Measurements from ENCODE around the gene ATP1A3.
"Not testable (repeated sequence)": the region's sequence is repeated elsewhere in the genome, so short reads cannot be mapped to it uniquely, and the experiment has no call there.

The ATP1A3 gene

GRCh38 chr19:42024622-42025111 is 30.6 kb upstream of the ATP1A3 start:
- H3K4me3 ChIP-seq (ENCODE audit: low read length) = no peak overlapping the region
- peaks cover 9% of the 10 kb centered on the region for H3K27me3 ChIP-seq (ENCODE audit: control insufficient read depth, insufficient read depth, low read length)
- no peak overlapping the region for H3K9ac ChIP-seq (ENCODE audit: low read length)
- no peaks in the 10 kb centered on the region for H3K9me3 ChIP-seq (ENCODE audit: control insufficient read depth, low read length)
- no peaks in the 10 kb centered on the region for H3K36me3 ChIP-seq (ENCODE audit: control insufficient read depth, insufficient read depth, low read length)
- H3K4me1 ChIP-seq (ENCODE audit: control insufficient read depth, insufficient read depth, low read length) = no peaks in the 10 kb centered on the region

- Histone ChIP-seq H3K9me3 (ENCODE audit: control insufficient read depth, low read length) (no peaks in the 10 kb centered on the region), H3K9ac (ENCODE audit: low read length) (no peak overlapping the region), H3K27me3 (ENCODE audit: control insufficient read depth, insufficient read depth, low read length) (peaks cover 9% of the 10 kb centered on the region), H3K4me1 (ENCODE audit: control insufficient read depth, insufficient read depth, low read length) (no peaks in the 10 kb centered on the region), H3K36me3 (ENCODE audit: control insufficient read depth, insufficient read depth, low read length) (no peaks in the 10 kb centered on the region), H3K4me3 (ENCODE audit: low read length) (no peak overlapping the region)
Observed at GRCh38 chr19:42023943-42024260, 29.9 kb upstream of the ATP1A3 start.

- Histone ChIP-seq H3K27me3 (ENCODE audit: control insufficient read depth, insufficient read depth, low read length) (peaks cover 9% of the 10 kb centered on the region), H3K4me3 (ENCODE audit: low read length) (no peak overlapping the region), H3K9ac (ENCODE audit: low read length) (no peak overlapping the region), H3K36me3 (ENCODE audit: control insufficient read depth, insufficient read depth, low read length) (no peaks in the 10 kb centered on the region), H3K4me1 (ENCODE audit: control insufficient read depth, insufficient read depth, low read length) (no peaks in the 10 kb centered on the region), H3K9me3 (ENCODE audit: control insufficient read depth, low read length) (no peaks in the 10 kb centered on the region)
Observed at GRCh38 chr19:42023121-42023942, 29.3 kb upstream of the ATP1A3 start.

- H3K36me3 ChIP-seq (ENCODE audit: control insufficient read depth, insufficient read depth, low read length) = no peaks in the 10 kb centered on the region
- no peak overlapping the region for H3K9ac ChIP-seq (ENCODE audit: low read length)
- H3K4me3 ChIP-seq (ENCODE audit: low read length) = no peak overlapping the region
- no peaks in the 10 kb centered on the region for H3K4me1 ChIP-seq (ENCODE audit: control insufficient read depth, insufficient read depth, low read length)
- peaks cover 9% of the 10 kb centered on the region for H3K27me3 ChIP-seq (ENCODE audit: control insufficient read depth, insufficient read depth, low read length)
- H3K9me3 ChIP-seq (ENCODE audit: control insufficient read depth, low read length) = no peaks in the 10 kb centered on the region
Observed at GRCh38 chr19:42022616-42023015, 28.6 kb upstream of the ATP1A3 start.

- H3K9ac ChIP-seq (ENCODE audit: low read length) = no peak overlapping the region
- no peaks in the 10 kb centered on the region for H3K9me3 ChIP-seq (ENCODE audit: control insufficient read depth, low read length)
- no peak overlapping the region for H3K4me3 ChIP-seq (ENCODE audit: low read length)
- peaks cover 9% of the 10 kb centered on the region for H3K27me3 ChIP-seq (ENCODE audit: control insufficient read depth, insufficient read depth, low read length)
- no peaks in the 10 kb centered on the region for H3K4me1 ChIP-seq (ENCODE audit: control insufficient read depth, insufficient read depth, low read length)
- H3K36me3 ChIP-seq (ENCODE audit: control insufficient read depth, insufficient read depth, low read length) = no peaks in the 10 kb centered on the region
Observed at GRCh38 chr19:42021185-42021584, 27.2 kb upstream of the ATP1A3 start.

- H3K9me3 ChIP-seq (ENCODE audit: control insufficient read depth, low read length) = no peaks in the 10 kb centered on the region
Observed at GRCh38 chr19:42018503-42019193, 24.6 kb upstream of the ATP1A3 start.

GRCh38 chr19:42017040-42017439 is 23.0 kb upstream of the ATP1A3 start:
- Histone ChIP-seq H3K9me3 (ENCODE audit: control insufficient read depth, low read length) (no peaks in the 10 kb centered on the region), H3K27me3 (ENCODE audit: control insufficient read depth, insufficient read depth, low read length) (no peaks in the 10 kb centered on the region), H3K36me3 (ENCODE audit: control insufficient read depth, insufficient read depth, low read length) (no peaks in the 10 kb centered on the region), H3K9ac (ENCODE audit: low read length) (no peak overlapping the region), H3K4me3 (ENCODE audit: low read length) (no peak overlapping the region), H3K4me1 (ENCODE audit: control insufficient read depth, insufficient read depth, low read length) (no peaks in the 10 kb centered on the region)

More at GRCh38 chr19:42018503-42019193, 24.6 kb upstream of the ATP1A3 start:
- Histone ChIP-seq H3K4me1 (ENCODE audit: control insufficient read depth, insufficient read depth, low read length) (no peaks in the 10 kb centered on the region), H3K9ac (ENCODE audit: low read length) (no peak overlapping the region), H3K4me3 (ENCODE audit: low read length) (no peak overlapping the region), H3K36me3 (ENCODE audit: control insufficient read depth, insufficient read depth, low read length) (no peaks in the 10 kb centered on the region), H3K27me3 (ENCODE audit: control insufficient read depth, insufficient read depth, low read length) (no peaks in the 10 kb centered on the region)

GRCh38 chr19:42012747-42013146 is 18.7 kb upstream of the ATP1A3 start:
- not testable (repeated sequence) for H3K4me3 ChIP-seq (ENCODE audit: low read length); H3K4me1 ChIP-seq (ENCODE audit: control insufficient read depth, insufficient read depth, low read length); H3K27me3 ChIP-seq (ENCODE audit: control insufficient read depth, insufficient read depth, low read length); H3K36me3 ChIP-seq (ENCODE audit: control insufficient read depth, insufficient read depth, low read length); H3K9ac ChIP-seq (ENCODE audit: low read length); H3K9me3 ChIP-seq (ENCODE audit: control insufficient read depth, low read length)

GRCh38 chr19:42010245-42011126 is 16.5 kb upstream of the ATP1A3 start:
- no peak overlapping the region for H3K9ac ChIP-seq (ENCODE audit: low read length)
- no peak overlapping the region for H3K4me3 ChIP-seq (ENCODE audit: low read length)
- H3K36me3 ChIP-seq (ENCODE audit: control insufficient read depth, insufficient read depth, low read length) = no peaks in the 10 kb centered on the region
- no peaks in the 10 kb centered on the region for H3K9me3 ChIP-seq (ENCODE audit: control insufficient read depth, low read length)
- no peaks in the 10 kb centered on the region for H3K4me1 ChIP-seq (ENCODE audit: control insufficient read depth, insufficient read depth, low read length)
- H3K27me3 ChIP-seq (ENCODE audit: control insufficient read depth, insufficient read depth, low read length) = no peaks in the 10 kb centered on the region

- peaks cover 7% of the 10 kb centered on the region for H3K27me3 ChIP-seq (ENCODE audit: control insufficient read depth, insufficient read depth, low read length)
- no peak overlapping the region for H3K4me3 ChIP-seq (ENCODE audit: low read length)
- no peaks in the 10 kb centered on the region for H3K4me1 ChIP-seq (ENCODE audit: control insufficient read depth, insufficient read depth, low read length)
- no peaks in the 10 kb centered on the region for H3K9me3 ChIP-seq (ENCODE audit: control insufficient read depth, low read length)
- no peak overlapping the region for H3K9ac ChIP-seq (ENCODE audit: low read length)
- H3K36me3 ChIP-seq (ENCODE audit: control insufficient read depth, insufficient read depth, low read length) = no peaks in the 10 kb centered on the region
Observed at GRCh38 chr19:42006569-42006968, 12.5 kb upstream of the ATP1A3 start.

- Histone ChIP-seq H3K4me3 (ENCODE audit: low read length) (no peak overlapping the region), H3K36me3 (ENCODE audit: control insufficient read depth, insufficient read depth, low read length) (no peaks in the 10 kb centered on the region), H3K4me1 (ENCODE audit: control insufficient read depth, insufficient read depth, low read length) (no peaks in the 10 kb centered on the region), H3K9ac (ENCODE audit: low read length) (no peak overlapping the region), H3K27me3 (ENCODE audit: control insufficient read depth, insufficient read depth, low read length) (peaks cover 11% of the 10 kb centered on the region), H3K9me3 (ENCODE audit: control insufficient read depth, low read length) (no peaks in the 10 kb centered on the region)
Observed at GRCh38 chr19:42005504-42005903, 11.5 kb upstream of the ATP1A3 start.
